Spleen (tissue), 7 donors: ENCODE data around the gene DCST1.
A peak's percentile ranks its signal among the peaks of the same experiment; 100 is the strongest.

Experiments used
- CTCF ChIP-seq, 11 experiments: fragments of 200-600 bp in 7 of 11; fragments of 450-650 bp in 4 of 11; sonication (generic) in 4 of 11; IDR thresholded peaks in 8 of 11; conservative IDR thresholded peaks in 3 of 11; 1 replicate in 7 of 11; 2 replicates in 4 of 11; pipeline versions ENCODE4 v1.4.0 to v1.8.0; 2016 to 2021; ENCODE audit warnings: antibody characterized with exemption in 11 of 11, inconsistent platforms in 4 of 11, mild to moderate bottlenecking in 1 of 11
- POLR2A ChIP-seq, 3 donors: fragments of 450-650 bp; IDR thresholded peaks; one replicate each; pipeline ENCODE4 v1.5.1; 2017; ENCODE audit warnings: antibody characterized with exemption in 3 of 3, mild to moderate bottlenecking in 1 of 3
- POLR2AphosphoS5 ChIP-seq, 3 donors: sonication (generic); formaldehyde crosslinking; IDR thresholded peaks; one replicate each; pipeline ENCODE4 v1.5.1; 2017; ENCODE audit warnings: antibody characterized with exemption in 3 of 3
- donor health status: DM: no; HTN: no; CAD: no; lungs with moderate emphysema.
- donor health status: DM: no; HTN: no; CAD: no.
- donor health status: DM: no; HTN: no; CAD: no.

DNA sequence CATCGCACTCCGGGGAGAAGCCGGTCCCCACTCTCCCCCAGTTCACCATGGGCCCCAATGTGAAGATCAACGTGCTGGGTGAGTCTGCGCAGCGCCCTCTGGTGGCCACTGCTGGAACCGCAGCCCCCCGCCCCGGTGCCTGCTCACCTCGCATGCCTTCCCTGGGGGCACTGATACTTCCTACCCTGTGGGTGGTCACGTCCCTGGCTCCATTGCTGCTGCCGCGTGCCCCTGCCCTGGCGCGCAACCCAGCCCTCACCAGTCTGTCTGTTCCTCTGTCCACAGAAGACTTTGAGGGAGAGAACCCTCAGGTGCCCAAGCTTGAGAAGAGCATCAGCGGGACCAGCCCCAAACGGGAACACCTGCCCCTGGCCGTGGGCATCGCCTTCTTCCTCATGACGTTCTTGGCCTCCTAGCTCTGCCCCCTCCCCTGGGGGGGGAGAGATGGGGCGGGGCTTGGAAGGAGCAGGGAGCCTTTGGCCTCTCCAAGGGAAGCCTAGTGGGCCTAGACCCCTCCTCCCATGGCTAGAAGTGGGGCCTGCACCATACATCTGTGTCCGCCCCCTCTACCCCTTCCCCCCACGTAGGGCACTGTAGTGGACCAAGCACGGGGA, 52.6 kb downstream of the DCST1 start:
- TF ChIP-seq CTCF (IDR thresholded peaks at IDR 0.05 in 8 of 11, conservative IDR thresholded peaks at IDR 0.05 in 3 of 11) (peak; percentile 96 to 100 (median 98)), POLR2A (IDR thresholded peaks at IDR 0.05) (no peak), POLR2AphosphoS5 (IDR thresholded peaks at IDR 0.05) (peak in 2 of 3 donors; percentile 28 to 52)
